Measurements from ENCODE around the gene SLC17A8. TPM values are rescaled to one million over a fixed set of nuclear protein-coding genes. Genes with fewer than 3 reads are reported as not detected.
"Not testable (repeated sequence)": the region's sequence is repeated elsewhere in the genome, so short reads cannot be mapped to it uniquely, and the experiment has no call there.

Gene SLC17A8
- not detected for total RNA-seq

DNA sequence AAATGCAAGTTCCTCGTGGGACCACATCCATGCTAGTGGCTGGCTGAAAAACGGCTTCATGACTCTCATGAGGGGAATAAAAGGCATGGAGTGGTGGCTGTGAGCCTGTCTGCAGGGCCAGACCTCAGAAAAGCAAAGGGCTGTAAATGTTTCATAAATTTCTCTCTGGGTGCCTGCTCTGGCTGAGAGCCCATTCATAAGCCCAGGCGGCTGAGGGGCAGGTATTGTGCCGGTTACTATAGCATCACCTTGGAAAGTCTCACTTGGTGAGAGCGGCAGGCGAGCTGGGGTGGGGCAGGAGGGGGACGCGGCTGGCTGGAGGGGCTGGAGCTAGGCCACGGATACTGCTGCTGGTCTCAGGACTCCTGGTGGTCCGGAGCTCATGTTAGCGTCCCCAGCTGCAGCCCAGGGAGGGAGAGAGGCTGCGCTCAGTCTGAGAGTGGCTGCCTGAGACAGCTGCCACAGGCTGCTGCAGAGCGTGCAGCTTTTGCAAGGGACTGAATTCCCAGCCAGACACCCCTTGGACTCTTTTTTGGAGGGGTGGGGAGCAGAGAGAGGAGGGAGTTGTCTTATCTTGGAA lies at the start of gene SLC17A8:
SLC17A8 (plus strand) TSS at position 431 of the 580 bp plus-strand sequence. CDS start 318 bp downstream, outside the sequence.
- no peak within 1 kb of the TSS for H3K4me3 Mint-ChIP-seq
- no peaks in the 10 kb centered on the region for H3K4me1 Mint-ChIP-seq
- peaks cover 55% of the 10 kb centered on the region for H3K27me3 Mint-ChIP-seq
- CTCF ChIA-PET, result no interaction called here
- H3K36me3 Mint-ChIP-seq, result no peaks in the 10 kb centered on the region
- ATAC-seq, result no peak
- no peak for DNase-seq
- H3K9me3 Mint-ChIP-seq (ENCODE audit: low read depth), result no peaks in the 10 kb centered on the region
- H3K27ac Mint-ChIP-seq, result no peak within 1 kb of the TSS

DNA sequence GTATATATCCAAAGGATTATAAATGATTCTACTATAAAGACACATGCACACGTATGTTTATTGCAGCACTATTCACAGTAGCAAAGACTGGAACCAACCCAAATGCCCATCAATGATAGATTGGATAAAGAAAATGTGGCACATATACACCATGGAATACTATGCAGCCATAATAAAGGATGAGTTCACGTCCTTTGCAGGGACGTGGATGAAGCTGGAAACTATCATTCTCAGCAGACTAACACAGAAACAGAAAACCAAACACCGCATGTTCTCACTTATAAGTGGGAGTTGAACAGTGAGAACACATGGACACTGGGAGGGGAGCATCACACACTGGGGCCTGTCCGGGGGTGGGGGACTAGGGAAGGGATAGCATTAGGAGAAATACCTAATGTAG lies 48.7 kb upstream of the SLC17A8 start:
- DNase-seq; CTCF ChIA-PET; H3K9me3 Mint-ChIP-seq (ENCODE audit: low read depth); H3K4me3 Mint-ChIP-seq; H3K4me1 Mint-ChIP-seq; ATAC-seq; H3K27ac Mint-ChIP-seq; H3K27me3 Mint-ChIP-seq: not testable (repeated sequence)
- peaks cover 45% of the 10 kb centered on the region for H3K36me3 Mint-ChIP-seq

DNA sequence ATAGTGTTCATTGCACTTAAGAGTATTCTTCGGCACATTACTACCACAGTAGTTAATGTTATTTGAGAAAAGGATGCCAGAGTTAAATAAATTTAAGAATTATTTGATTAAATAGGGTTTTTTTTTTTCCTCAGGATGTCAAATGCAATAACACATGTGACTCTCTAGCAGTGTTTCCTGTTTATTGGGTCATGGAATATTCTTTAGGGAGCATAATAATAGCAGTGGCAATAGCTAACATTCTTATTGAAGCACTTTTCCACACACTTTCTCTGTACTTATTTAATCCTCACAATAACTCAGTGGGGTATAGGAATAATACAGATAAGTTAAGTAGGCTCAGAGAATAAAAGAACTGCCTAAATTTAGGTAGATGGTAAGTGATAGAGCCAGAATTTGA lies 45.6 kb upstream of the SLC17A8 start:
- H3K4me3 Mint-ChIP-seq, result no peak overlapping the region
- ATAC-seq (no peak), DNase-seq (no peak)
- CTCF ChIA-PET, result interaction anchor here (0.7 kb wide), 1 partner anchor 46 kb away, joined by 3 read pairs; no protein-coding TSS in a partner anchor
- H3K36me3 Mint-ChIP-seq, result peaks cover 24% of the 10 kb centered on the region
- peaks cover 3% of the 10 kb centered on the region for H3K9me3 Mint-ChIP-seq (ENCODE audit: low read depth)
- no peaks in the 10 kb centered on the region for H3K27me3 Mint-ChIP-seq
- H3K27ac Mint-ChIP-seq, result no peak overlapping the region
- H3K4me1 Mint-ChIP-seq, result no peaks in the 10 kb centered on the region

DNA sequence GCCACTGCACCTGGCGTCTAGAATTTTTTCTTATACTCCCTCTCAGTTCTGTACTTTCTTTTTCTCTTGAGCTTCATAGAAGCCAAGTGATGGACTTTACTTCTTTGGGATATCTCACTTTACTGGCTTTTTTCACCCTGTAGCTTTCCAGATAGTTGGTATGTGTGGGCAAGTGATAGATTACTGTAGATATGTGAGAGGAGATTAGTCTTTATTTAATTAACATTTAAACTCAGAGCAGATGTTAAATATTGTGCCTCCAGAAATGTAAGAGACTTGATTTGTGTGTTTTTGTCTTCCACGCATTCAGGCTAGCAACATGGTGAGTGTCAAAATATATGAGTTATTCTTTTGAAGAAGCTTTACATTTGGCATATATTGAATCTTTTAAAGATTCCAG lies 39.5 kb upstream of the SLC17A8 start:
- ATAC-seq (no peak), DNase-seq (no peak)
- H3K9me3 Mint-ChIP-seq (ENCODE audit: low read depth), result no peaks in the 10 kb centered on the region
- no peak overlapping the region for H3K27ac Mint-ChIP-seq
- CTCF ChIA-PET, result no interaction called here
- no peaks in the 10 kb centered on the region for H3K27me3 Mint-ChIP-seq
- H3K36me3 Mint-ChIP-seq, result peaks cover 19% of the 10 kb centered on the region
- H3K4me1 Mint-ChIP-seq, result no peaks in the 10 kb centered on the region
- no peak overlapping the region for H3K4me3 Mint-ChIP-seq

DNA sequence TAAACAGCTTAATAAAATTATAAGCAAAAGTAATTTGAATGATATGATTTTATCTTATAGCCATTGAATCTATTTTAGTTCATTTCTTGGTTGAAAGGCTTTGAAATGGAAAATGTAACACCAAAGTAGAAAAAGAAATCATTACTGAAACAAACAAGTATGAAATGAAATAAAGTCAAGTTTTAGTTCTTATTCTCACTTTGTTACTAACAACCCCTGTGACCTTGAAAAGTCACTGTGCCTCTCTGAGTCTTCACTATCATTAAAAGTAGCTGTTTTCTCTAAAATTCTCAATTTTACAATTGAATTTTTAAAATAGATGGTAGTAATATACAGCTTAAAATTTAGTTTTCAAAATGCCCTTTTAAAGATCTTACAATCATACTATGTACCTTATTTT lies 32.4 kb upstream of the SLC17A8 start:
- DNase-seq, result no peak
- no peaks in the 10 kb centered on the region for H3K9me3 Mint-ChIP-seq (ENCODE audit: low read depth)
- H3K36me3 Mint-ChIP-seq, result peaks cover 17% of the 10 kb centered on the region
- no peaks in the 10 kb centered on the region for H3K4me1 Mint-ChIP-seq
- H3K27me3 Mint-ChIP-seq, result no peaks in the 10 kb centered on the region
- H3K4me3 Mint-ChIP-seq, result no peak overlapping the region
- H3K27ac Mint-ChIP-seq, result no peak overlapping the region
- ATAC-seq, result no peak
- CTCF ChIA-PET, result no interaction called here

DNA sequence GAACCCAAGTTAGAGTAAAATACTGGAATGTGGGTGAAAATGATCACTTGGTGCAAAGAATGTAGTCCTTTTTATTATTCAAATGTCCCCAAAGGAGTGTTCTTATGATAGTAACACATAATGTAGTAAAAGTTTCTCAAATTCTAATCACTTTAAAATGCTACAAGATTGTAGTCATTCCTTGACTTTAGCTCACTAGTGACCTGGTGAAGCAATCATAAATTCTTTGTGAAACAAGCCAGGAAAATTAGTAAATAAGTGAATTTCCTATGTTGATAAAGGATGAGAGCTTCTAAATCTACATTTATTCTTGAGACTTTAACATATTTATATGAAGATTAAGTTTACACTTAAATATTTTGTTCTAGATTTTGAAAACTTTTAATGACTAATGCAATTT lies 30.7 kb upstream of the SLC17A8 start:
- DNase-seq, result no peak
- Mint-ChIP-seq H3K27me3 (no peaks in the 10 kb centered on the region), H3K9me3 (ENCODE audit: low read depth) (no peaks in the 10 kb centered on the region), H3K4me1 (no peaks in the 10 kb centered on the region), H3K4me3 (no peak overlapping the region), H3K36me3 (peaks cover 23% of the 10 kb centered on the region), H3K27ac (no peak overlapping the region)
- CTCF ChIA-PET, result no interaction called here
- no peak for ATAC-seq

DNA sequence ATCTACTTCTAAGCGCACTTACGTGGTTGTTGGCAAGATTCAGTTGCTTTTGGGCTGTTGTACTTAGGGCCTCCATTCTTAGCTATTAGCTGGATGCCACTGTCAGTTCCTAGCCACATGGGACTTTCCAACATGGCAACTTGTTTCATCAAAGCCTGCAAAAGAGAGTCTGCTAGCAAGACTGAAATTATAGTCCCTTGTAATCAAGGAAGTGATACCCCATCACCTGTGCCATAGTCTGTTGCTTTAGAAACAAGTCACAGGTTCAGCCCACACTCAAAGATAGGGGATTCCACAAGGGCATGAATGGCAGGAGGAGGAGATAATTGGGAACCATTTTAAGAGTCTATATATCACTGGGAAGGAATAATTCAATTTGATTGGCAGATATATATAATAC lies 27.1 kb upstream of the SLC17A8 start:
- Mint-ChIP-seq H3K4me3 (no peak overlapping the region), H3K4me1 (no peaks in the 10 kb centered on the region), H3K9me3 (ENCODE audit: low read depth) (no peaks in the 10 kb centered on the region), H3K27me3 (no peaks in the 10 kb centered on the region), H3K36me3 (peaks cover 21% of the 10 kb centered on the region), H3K27ac (no peak overlapping the region)
- DNase-seq (no peak), ATAC-seq (no peak)
- CTCF ChIA-PET, result no interaction called here

DNA sequence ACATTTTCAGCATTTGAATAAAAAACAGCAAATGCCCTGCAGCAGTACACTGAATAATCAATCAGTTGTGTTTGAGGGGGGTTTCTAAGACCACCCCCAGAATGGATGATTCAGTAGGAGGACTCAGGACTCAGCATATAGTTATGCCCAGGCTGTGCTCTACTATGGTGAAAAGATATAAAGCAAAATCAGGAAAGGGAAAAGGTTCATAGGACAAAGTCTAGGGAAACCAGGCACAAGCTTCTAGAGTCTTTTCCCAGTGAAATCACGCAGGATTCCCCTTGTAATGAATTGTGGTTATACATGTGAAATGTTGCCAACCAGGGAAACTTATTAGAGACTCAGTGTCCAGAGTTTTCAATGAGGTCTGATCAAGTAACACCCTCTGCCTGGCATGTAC lies 25.0 kb upstream of the SLC17A8 start:
- no peak for DNase-seq
- no peak for ATAC-seq
- Mint-ChIP-seq H3K4me1 (no peaks in the 10 kb centered on the region), H3K4me3 (no peak overlapping the region), H3K27me3 (no peaks in the 10 kb centered on the region), H3K9me3 (ENCODE audit: low read depth) (no peaks in the 10 kb centered on the region), H3K36me3 (peaks cover 30% of the 10 kb centered on the region), H3K27ac (no peak overlapping the region)
- CTCF ChIA-PET, result no interaction called here

DNA sequence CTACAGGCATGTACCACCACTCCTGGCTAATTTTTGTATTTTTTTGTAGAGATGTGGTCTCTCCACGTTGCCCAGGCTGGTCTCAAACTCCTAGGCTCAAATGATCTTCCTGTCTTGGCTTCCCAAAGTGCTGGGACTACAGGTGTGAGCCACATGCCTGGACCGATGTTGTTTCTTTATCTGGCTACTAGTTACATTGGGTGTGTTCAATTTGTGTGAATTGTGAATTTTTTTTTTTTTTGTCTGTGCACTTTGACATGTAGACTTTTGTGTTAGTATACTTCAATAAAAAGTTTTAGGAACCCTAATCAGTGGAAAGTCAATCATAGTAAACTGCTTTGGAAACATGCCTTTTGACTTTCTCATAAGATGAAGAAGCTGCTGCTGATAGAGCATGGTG lies 24.0 kb upstream of the SLC17A8 start:
- no peaks in the 10 kb centered on the region for H3K27me3 Mint-ChIP-seq
- H3K27ac Mint-ChIP-seq, result no peak overlapping the region
- H3K4me3 Mint-ChIP-seq, result no peak overlapping the region
- CTCF ChIA-PET, result no interaction called here
- DNase-seq, result no peak
- ATAC-seq, result no peak
- H3K9me3 Mint-ChIP-seq (ENCODE audit: low read depth), result no peaks in the 10 kb centered on the region
- no peaks in the 10 kb centered on the region for H3K4me1 Mint-ChIP-seq
- H3K36me3 Mint-ChIP-seq, result peaks cover 32% of the 10 kb centered on the region

DNA sequence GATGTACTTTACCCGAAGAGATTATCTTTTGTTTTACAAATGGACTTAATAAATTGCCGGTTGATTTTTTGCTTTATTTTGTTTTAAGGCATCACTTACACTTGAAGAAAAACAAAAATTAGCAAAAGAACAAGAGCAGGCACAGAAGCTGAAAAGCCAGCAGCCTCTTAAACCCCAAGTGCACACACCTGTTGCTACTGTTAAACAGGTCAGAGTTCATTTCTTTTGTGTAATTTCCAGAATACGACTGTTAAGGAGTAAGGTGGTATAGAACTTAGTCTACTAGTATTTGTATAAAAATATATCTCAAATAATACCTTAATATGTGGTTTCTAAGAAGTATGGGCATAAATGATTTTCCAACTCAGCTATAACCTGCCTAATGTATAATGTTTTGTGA lies 19.6 kb upstream of the SLC17A8 start:
- no peaks in the 10 kb centered on the region for H3K9me3 Mint-ChIP-seq (ENCODE audit: low read depth)
- no peak overlapping the region for H3K4me3 Mint-ChIP-seq
- no peak overlapping the region for H3K27ac Mint-ChIP-seq
- H3K27me3 Mint-ChIP-seq, result no peaks in the 10 kb centered on the region
- CTCF ChIA-PET, result no interaction called here
- DNase-seq, result no peak
- no peaks in the 10 kb centered on the region for H3K4me1 Mint-ChIP-seq
- peaks cover 23% of the 10 kb centered on the region for H3K36me3 Mint-ChIP-seq
- ATAC-seq, result no peak

DNA sequence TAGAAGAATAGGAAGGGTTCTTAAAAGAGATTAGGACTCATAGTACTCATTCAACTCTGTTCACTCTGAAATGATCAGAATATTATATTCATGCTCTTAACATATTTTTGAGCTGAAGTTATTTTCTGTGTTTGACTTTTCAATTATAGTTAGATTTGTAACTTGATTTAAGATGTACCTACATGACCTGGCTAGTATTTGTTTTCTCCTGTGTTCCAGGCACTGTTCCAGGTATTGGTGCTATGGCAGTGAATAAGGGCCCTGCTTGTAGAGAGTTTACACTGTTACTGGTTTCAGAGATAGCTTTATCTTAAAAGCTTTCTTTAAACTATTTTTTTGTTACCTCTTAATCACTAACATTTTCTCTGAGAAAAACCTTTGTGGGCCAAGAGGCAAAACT lies 19.1 kb upstream of the SLC17A8 start:
- Mint-ChIP-seq H3K4me1 (no peaks in the 10 kb centered on the region), H3K27me3 (no peaks in the 10 kb centered on the region), H3K27ac (no peak overlapping the region), H3K36me3 (peaks cover 25% of the 10 kb centered on the region), H3K4me3 (no peak overlapping the region), H3K9me3 (ENCODE audit: low read depth) (no peaks in the 10 kb centered on the region)
- no peak for DNase-seq
- CTCF ChIA-PET, result no interaction called here
- ATAC-seq, result no peak

DNA sequence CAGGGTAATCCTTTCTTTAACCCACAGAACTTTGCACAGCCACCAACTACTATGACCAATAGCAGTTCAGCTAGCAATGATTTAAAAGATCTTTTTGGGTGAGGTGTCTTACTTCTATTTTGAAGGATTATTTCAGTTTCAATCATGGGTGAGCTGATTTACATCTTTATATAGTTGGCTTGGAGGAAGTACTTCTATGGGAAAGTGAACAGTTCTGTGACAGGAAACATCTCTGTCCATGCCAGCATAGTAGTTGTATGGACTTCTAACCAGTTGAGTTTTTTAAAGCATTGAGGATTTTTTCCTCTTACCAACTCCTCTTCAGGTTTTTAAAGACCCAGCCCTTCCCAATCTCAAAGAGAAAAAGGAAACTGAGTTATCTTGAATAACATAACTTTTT lies 17.8 kb upstream of the SLC17A8 start:
- Mint-ChIP-seq H3K9me3 (ENCODE audit: low read depth) (no peaks in the 10 kb centered on the region), H3K27me3 (no peaks in the 10 kb centered on the region), H3K4me3 (no peak overlapping the region), H3K4me1 (no peaks in the 10 kb centered on the region), H3K27ac (no peak overlapping the region), H3K36me3 (peaks cover 27% of the 10 kb centered on the region)
- CTCF ChIA-PET, result no interaction called here
- ATAC-seq (no peak), DNase-seq (no peak)

DNA sequence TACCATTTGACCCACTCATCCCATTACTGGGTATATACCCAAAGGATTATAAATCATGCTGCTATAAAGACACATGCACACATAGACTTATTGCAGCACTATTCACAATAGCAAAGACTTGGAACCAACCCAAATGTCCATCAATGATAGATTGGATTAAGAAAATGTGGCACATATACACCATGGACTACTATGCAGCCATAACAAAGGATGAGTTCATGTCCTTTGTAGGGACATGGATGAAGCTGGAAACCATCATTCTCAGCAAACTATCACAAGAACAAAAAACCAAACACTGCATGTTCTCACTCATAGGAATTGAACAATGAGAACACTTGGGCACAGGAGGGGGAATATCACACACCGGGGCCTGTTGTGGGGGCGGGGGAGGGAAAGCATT lies 14.0 kb upstream of the SLC17A8 start:
- ATAC-seq; H3K27me3 Mint-ChIP-seq; DNase-seq; H3K9me3 Mint-ChIP-seq (ENCODE audit: low read depth); CTCF ChIA-PET; H3K4me3 Mint-ChIP-seq; H3K4me1 Mint-ChIP-seq; H3K27ac Mint-ChIP-seq: not testable (repeated sequence)
- peaks cover 17% of the 10 kb centered on the region for H3K36me3 Mint-ChIP-seq

DNA sequence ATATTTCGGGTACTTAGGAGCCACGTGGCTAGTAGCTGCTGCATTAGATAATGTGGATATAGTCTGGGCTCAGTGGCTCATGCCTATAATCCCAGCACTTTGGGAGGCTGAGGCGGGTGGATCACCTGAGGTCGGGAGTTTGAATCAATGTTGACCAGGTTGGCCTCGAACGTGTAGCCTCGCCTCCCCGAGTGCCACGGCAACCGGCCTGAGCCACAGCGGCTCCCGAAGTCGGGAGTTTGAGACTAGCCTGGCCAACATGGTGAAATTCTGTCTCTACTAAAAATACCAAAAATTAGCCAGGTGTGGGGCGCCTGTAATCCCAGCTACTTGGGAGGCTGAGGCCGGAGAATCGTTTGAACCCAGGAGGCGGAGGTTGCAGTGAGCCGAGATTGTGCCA lies 12.5 kb upstream of the SLC17A8 start:
- DNase-seq; CTCF ChIA-PET; H3K4me1 Mint-ChIP-seq; ATAC-seq; H3K27ac Mint-ChIP-seq; H3K9me3 Mint-ChIP-seq (ENCODE audit: low read depth); H3K36me3 Mint-ChIP-seq; H3K4me3 Mint-ChIP-seq; H3K27me3 Mint-ChIP-seq: not testable (repeated sequence)
